Measurements from ENCODE around the gene FAM20B. TPM values are rescaled to one million over a fixed set of nuclear protein-coding genes. Genes with fewer than 3 reads are reported as not detected.

Gene FAM20B
- 36.6 and 36.9 TPM in 2 replicates for total RNA-seq

GRCh38 chr1:179025125-179025974 lies at the start of gene FAM20B:
Gene FAM20B, plus strand, starts transcription at chr1:179025894. Its CDS starts 17,954 bp downstream, at chr1:179043848.

GRCh38 chr1:179081687-179082332 lies 56.1 kb downstream of the FAM20B start, which contains the start of gene TOR3A:
Gene TOR3A, plus strand, starts transcription at chr1:179082070. Its CDS starts 59 bp downstream, at chr1:179082129.

Other genes starting within 250 kb of the FAM20B start
- 3.0 and 3.9 TPM in 2 replicates for gene ANGPTL1, start 154.8 kb upstream of the FAM20B start, total RNA-seq
- gene TOR3A, start 56.2 kb downstream of the FAM20B start, total RNA-seq = 28.1 and 34.0 TPM in 2 replicates
- 14.9 and 24.6 TPM in 2 replicates for gene ABL2, start 203.8 kb downstream of the FAM20B start, total RNA-seq

All from bronchial smooth muscle cell (primary cell).